ENCODE data around the gene S100A4.
"Not testable (repeated sequence)": the region's sequence is repeated elsewhere in the genome, so short reads cannot be mapped to it uniquely, and the experiment has no call there.

Gene S100A4

GRCh38 chr1:153567621-153568366 lies 22.2 kb upstream of the S100A4 start:
- peak; percentile 99 for DNase-seq (ENCODE audit: low spot score)

GRCh38 chr1:153566414-153567371 lies 21.1 kb upstream of the S100A4 start:
- peak; percentile 99 for DNase-seq (ENCODE audit: low spot score)

DNA sequence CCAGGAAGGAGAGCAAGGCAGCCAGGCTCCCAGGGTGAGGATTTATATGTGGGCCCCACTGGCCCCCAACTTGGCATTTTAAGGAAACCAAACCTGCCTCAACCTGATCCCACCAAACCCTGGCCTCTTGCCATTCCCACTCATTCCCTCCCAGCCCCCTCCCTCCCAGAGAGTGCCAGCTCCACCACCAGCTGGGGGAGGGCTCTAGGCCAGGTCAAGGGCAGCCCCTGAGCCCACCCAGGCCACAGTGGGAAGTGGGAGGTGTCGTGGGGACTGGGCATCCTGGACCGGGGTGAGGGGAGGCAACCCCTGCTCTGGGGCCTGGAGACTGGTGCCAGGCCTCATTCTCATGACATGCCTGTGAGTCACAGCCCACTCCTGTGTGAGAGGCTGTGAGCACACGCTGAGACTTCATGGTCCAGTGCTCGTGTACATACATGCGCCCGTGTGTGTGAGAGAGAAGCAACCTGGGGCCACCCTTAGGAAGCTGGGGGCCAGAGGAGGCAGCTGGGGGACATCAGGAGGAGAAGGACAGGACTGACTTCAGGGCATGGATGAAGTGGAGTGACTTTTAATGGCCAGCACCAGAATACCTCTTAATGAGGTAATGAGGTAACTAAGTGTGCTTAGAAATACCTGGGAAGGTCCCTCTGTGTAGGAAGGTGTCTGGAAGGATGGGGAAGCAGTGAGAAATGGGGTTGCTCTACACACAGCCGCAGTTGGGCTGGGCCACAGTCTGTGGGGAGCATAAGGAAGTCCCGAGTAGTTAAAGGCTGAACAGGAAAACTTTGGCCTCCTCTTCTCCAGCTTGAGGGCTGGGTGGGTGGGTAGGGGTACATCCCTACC lies 20.1 kb upstream of the S100A4 start, which contains the start of gene S100A2:
Gene S100A2, minus strand, starts transcription at position 316 of the 846 bp plus-strand sequence. CDS start 1,967 bp downstream, outside the sequence.
- DNase-seq (ENCODE audit: low spot score), result peak; percentile 99

DNA sequence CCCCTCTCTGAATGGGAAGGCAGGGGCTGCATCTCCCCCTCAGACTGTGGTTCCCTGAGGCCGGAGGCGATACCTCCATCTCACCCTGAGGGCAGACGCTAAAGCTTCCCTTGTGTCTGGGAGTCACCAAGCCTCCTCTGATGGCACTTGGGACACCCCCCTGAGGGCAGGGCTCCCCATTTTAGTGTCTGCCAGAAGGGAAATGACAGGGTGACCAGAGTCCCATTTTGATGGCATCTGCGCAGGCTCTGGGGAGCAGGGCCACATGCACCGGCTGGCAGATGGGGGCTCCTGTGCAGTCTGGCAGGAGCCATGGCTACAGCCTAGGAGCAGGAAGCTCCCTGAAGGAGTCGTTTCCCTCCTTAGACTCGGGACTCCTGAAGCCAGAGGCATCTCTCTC lies 18.4 kb upstream of the S100A4 start:
- no peak for DNase-seq (ENCODE audit: low spot score)

DNA sequence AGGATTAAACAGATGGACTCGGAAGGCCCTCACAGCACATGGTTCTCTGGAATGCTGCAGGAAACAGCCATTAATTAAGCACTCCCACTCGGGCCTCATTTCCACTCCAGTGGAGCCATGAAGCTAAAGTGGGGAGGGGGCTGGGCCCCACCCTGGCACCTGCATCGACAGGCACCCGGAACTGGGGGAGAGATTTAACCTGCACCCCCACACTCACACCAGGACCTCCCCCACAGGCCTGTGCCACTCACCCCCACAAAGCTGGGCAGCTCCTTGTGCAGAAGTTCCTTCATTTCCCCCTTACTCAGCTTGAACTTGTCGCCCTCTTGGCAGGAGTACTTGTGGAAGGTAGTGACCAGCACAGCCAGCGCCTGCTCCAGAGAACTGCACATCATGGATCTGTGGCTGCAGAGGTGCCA lies 17.9 kb upstream of the S100A4 start:
- DNase-seq (ENCODE audit: low spot score), result no peak

GRCh38 chr1:153562021-153562420 lies 16.4 kb upstream of the S100A4 start:
- DNase-seq (ENCODE audit: low spot score), result not testable (repeated sequence)

- DNase-seq (ENCODE audit: low spot score), result no peak
These were observed 15.9 kb upstream of the S100A4 start for GRCh38 chr1:153561466-153561985.

DNA sequence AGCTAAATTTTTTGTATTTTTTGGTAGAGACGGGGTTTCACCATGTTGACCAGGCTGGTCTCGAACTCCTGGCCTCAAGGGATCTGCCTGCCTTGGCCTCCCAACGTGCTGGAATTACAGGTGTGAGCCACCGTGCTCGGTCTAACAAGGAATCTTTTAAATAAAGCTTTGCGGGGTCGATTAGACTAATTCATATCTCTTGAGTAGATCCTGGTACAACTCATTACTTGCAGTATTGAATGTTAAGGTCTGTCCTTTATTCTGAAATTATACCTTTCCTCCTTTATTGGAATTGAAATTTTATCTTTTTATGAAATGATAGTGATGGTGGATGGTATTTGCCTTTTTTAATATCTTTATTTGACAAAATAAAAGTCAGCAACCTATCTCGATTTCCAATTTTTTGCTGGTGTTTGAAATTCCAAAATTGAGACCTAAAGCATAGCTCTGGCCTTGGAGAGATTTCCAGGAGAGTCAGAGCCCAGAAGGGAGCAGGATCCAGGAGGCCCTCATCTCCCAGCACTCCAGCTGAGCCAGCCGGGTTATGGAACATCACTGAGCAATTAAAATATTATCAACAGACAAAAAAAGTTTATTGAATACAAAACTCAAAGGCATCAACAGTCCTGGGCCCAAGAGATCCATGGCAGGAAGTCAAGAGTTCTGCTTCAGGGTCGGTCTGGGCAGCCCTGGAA lies 15.3 kb upstream of the S100A4 start:
- no peak for DNase-seq (ENCODE audit: low spot score)

DNA sequence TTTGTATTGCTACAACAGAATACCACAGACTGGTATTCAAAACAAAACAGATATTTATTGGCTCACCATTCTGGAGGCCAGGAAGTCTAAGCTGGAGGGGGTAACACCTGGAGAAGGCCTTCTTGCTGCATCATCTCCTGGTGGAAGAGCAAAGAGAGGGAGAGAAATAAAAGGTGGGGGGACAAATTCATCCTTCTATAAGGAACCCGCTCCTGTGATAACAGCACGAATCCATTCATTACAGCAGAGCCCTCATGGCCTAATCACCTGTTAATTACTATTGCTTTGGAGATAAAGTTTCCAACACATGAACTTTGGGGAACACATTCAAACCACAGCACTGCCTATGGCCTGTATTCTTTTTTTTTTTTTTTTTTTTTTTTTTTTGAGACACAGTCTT lies 14.6 kb upstream of the S100A4 start:
- no peak for DNase-seq (ENCODE audit: low spot score)

- DNase-seq (ENCODE audit: low spot score), result no peak
These were observed 12.3 kb upstream of the S100A4 start for GRCh38 chr1:153557877-153558276.

DNA sequence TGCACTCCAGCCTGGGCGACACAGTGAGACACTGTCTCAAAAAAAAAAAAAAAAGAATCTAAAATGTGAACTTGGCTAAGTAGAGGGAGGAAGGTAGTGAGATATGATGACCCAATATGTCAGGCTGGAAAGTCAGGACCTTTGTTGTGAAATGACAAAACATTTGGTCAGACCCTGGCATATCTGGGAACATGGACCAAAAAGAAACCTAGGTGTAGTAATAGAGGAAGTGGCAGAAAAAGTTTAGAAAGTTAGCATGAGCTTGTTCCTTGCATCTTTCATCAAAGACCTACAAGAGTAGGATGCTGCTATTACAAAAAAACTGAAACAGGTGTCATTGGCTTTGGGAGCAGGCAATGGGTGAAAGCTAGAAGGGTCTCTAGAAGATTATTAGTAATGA lies 10.7 kb upstream of the S100A4 start:
- DNase-seq (ENCODE audit: low spot score), result no peak

- DNase-seq (ENCODE audit: low spot score), result peak; percentile 50
These were observed 8.4 kb upstream of the S100A4 start for GRCh38 chr1:153553830-153554541.

- DNase-seq (ENCODE audit: low spot score), result no peak
These were observed 7.5 kb upstream of the S100A4 start for GRCh38 chr1:153553096-153553495.

GRCh38 chr1:153552335-153552734 lies 6.7 kb upstream of the S100A4 start:
- DNase-seq (ENCODE audit: low spot score), result no peak

GRCh38 chr1:153550827-153551500 lies 5.4 kb upstream of the S100A4 start:
- DNase-seq (ENCODE audit: low spot score), result no peak

DNA sequence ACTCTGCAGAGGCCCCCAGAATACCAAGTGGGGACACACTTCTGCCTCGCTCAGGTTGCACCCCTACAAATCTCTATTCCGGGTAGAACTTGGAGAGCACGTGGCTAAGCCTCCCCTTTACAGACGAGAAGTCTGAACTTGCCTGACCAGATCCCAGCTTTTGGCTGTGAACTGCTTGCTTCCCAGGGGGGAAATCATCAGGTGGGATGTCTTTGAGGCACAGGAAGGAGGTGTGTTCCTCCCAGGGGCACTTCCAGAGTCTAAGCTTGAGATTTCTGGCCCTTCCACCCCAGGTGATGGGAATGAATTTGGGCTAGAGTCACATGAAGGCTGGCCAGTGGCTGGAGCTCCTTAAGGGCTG lies 4.8 kb upstream of the S100A4 start:
- DNase-seq (ENCODE audit: low spot score), result no peak

DNA sequence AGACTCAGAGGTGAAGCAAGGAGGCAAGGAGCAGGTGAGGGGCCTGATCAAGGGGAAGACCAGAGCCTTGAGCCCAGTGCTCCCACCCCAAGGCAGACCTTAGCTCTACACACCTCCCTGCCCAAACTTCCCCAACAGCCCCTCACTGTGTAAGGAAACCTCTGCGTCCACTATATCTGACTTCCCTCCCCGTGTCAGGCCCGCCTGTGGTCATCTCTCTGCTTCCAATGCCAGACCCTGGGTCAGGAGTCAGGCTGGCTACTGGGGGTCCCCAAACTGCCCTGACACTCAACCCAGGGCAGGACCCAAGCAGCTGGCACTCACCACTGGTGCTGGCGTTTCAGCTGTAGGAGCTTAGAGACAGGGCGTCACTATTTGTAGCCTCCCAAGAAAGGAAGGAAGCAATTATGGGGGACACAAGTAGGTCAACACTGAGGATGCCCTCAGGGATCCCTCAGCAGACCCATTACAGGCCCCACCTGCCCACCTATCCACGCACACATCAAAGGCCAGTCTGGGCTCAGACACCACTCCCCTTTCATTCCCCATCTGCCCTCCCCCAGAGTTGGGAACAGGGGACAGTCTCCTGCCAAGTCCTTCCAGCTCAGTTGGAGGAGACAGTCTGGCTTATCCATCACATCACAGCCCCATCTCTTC lies 4.3 kb upstream of the S100A4 start:
- DNase-seq (ENCODE audit: low spot score), result no peak

- peak; percentile 91 for DNase-seq (ENCODE audit: low spot score)
These were observed 3.4 kb upstream of the S100A4 start, which contains the start of gene S100A3 for GRCh38 chr1:153548722-153549688. TSS of gene S100A3 (minus strand) at chr1:153549258. CDS start at chr1:153548485, 773 bp downstream.

All from kidney tubule cell (primary cell).